Right renal cortex interstitium (tissue), 3 donors: Measurements from ENCODE around the gene BCL11A. TPM values are rescaled to one million over a fixed set of nuclear protein-coding genes. Genes with fewer than 3 reads are reported as not detected.

ENCODE experiments used
- DNase-seq, 3 donors: peaks; one replicate each; pipeline ENCODE4 v3.0.0-alpha.2; 2013; ENCODE audit warnings: low read depth in 3 of 3, low spot score in 2 of 3
- polyA plus RNA-seq, 3 donors: library from polyadenylated mRNA; unstranded; fragments of 120-200 nt; gene quantifications; one replicate each; pipeline ENCODE4 v1.2.1, GENCODE V29; 2013; ENCODE audit not compliant: insufficient read length in 3 of 3

Gene BCL11A
- polyA plus RNA-seq, 3 donors = 9.9 to 11.7 (median 10.9) TPM

GRCh38 chr2:60560734-60561644 lies 7.5 kb upstream of the BCL11A start:
- DNase-seq = no peak

GRCh38 chr2:60559880-60560279 lies 6.4 kb upstream of the BCL11A start:
- DNase-seq = no peak

- no peak for DNase-seq
These were observed 5.1 kb upstream of the BCL11A start for GRCh38 chr2:60558536-60558935.

- no peak for DNase-seq
These were observed 4.0 kb upstream of the BCL11A start for GRCh38 chr2:60557486-60557864.

- no peak for DNase-seq
These were observed 3.4 kb upstream of the BCL11A start for GRCh38 chr2:60556576-60557485.

- DNase-seq = no peak
These were observed 2.7 kb upstream of the BCL11A start for GRCh38 chr2:60556175-60556574.

- DNase-seq = no peak
These were observed 2.3 kb upstream of the BCL11A start for GRCh38 chr2:60555783-60556139.

- no peak for DNase-seq
These were observed 1.8 kb upstream of the BCL11A start for GRCh38 chr2:60555066-60555782.

GRCh38 chr2:60554646-60555065 lies 1.2 kb upstream of the BCL11A start:
- no peak for DNase-seq

GRCh38 chr2:60554074-60554645 lies 706 bp upstream of the BCL11A start:
- DNase-seq = no peak

GRCh38 chr2:60552851-60553494 lies 481 bp downstream of the BCL11A start:
- no peak for DNase-seq

GRCh38 chr2:60552078-60552850 lies 1.2 kb downstream of the BCL11A start:
- no peak for DNase-seq

- no peak for DNase-seq
These were observed 2.0 kb downstream of the BCL11A start for GRCh38 chr2:60551240-60552077.

GRCh38 chr2:60550984-60551239 lies 2.5 kb downstream of the BCL11A start:
- no peak for DNase-seq

GRCh38 chr2:60550178-60550983 lies 3.1 kb downstream of the BCL11A start:
- DNase-seq = peak in 1 of 3 donors; percentile 80

- DNase-seq = no peak
These were observed 3.6 kb downstream of the BCL11A start for GRCh38 chr2:60549928-60550177.

GRCh38 chr2:60549238-60549927 lies 4.1 kb downstream of the BCL11A start:
- no peak for DNase-seq

- DNase-seq = no peak
These were observed 4.6 kb downstream of the BCL11A start for GRCh38 chr2:60548845-60549237.
